HG02642 (cell line): ENCODE results near the gene TUBA3D.
"Not testable (repeated sequence)": the region's sequence is repeated elsewhere in the genome, so short reads cannot be mapped to it uniquely, and the experiment has no call there.

Experiments used
- ATAC-seq: cut with Tn5 transposase; IDR thresholded peaks from one replicate; pipeline ENCODE4 v1.9.1; 2021; ENCODE audit warnings: mild to moderate bottlenecking; ENCODE audit not compliant: unreplicated experiment, poor library complexity

The TUBA3D gene

DNA sequence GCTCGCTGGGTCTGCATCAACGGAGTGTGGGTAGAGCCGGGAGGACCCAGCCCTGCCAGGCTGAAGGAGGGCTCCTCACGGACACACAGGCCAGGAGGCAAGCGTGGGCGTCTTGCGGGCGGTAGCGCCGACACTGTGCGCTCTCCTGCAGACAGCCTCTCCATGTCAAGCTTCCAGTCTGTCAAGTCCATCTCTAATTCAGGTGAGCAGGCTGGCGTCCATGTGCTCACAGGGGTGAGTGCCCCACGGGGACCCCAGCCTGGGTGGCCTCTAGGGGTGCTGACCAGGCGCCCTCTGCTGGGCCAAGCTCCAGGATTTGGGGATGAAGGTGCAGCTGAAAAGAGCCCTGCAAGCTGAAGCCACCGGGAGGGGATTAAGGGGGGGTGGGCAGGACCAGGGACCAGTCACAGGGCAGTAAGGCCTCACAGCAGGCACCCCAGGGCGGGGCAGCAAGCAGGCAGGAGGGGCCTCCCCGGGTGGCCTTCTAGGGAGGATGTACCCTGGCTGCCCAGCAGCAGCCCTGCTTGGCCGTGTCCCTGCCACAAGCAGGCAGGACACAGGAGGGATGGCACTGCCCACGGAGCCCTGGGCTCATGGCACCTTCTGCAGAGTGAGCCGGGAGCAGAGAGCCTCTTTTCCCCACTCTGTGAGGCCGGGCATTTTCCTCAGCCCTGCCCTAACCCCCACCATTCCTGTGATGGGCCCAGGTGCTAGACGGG lies 54.9 kb downstream of the TUBA3D start:
- not testable (repeated sequence) for ATAC-seq

GRCh38 chr2:131531547-131532185 lies 55.7 kb downstream of the TUBA3D start:
- not testable (repeated sequence) for ATAC-seq
